HG03342 (cell line): Measurements from ENCODE around the gene TAF4B.
"Not testable (repeated sequence)": the region's sequence is repeated elsewhere in the genome, so short reads cannot be mapped to it uniquely, and the experiment has no call there.

Experiments used
- ATAC-seq: cut with Tn5 transposase; IDR thresholded peaks from one replicate; pipeline ENCODE4 v1.9.1; 2021; ENCODE audit warnings: mild to moderate bottlenecking, moderate library complexity; ENCODE audit not compliant: unreplicated experiment

The TAF4B gene

DNA sequence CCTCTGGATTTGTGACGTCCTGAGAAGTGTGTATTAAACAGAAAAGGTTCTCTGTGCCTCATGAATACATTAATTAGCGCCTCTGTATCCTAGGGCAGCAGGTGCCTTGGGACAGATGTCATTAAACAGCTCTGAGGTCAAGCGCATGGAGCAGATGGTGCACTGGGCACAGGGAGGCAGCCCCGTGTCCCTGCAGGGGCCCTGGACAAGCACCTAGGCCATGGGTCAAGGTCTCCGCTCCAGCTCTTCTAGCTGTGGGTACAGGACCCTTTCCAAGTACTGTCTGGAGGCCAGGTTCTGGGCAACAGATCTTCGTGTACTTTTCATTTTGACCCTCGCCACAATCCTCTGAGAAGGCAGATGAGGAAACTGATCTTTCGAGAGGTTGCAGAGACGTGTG lies 195.7 kb downstream of the TAF4B start:
- no peak for ATAC-seq

DNA sequence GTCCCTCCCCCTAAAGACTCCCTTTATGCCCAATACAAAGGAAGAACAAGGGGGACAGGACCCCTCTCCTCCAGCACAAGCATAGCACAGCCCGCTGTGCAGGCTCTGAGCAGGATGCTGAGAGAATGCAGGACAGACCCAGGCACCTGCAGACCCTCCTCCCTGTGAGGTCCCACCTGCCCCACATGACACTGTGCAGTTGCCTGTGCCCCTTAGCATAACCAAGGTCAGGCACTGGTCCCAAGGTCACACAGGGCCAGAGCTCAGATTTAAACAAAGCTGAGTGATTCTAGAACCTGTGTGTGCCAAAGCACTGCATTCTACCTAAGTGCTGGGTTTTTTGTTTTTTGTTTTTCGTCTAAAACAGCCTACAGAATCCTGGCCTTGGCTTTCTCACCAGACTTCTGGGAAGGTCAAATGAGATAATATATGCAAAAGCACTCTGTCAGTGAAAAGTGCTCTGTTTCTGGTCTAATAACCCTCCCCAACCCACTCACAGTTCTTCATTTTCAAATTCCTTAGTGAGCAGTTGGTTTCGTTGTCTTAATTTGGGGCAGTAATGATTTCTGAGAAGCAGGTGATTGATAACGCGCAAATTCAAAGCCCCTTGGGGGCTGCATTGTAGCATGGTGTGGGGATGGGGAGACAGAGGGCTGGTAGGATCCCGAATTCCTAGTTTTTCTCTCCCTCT lies 196.4 kb downstream of the TAF4B start:
- peak; percentile 67 for ATAC-seq

DNA sequence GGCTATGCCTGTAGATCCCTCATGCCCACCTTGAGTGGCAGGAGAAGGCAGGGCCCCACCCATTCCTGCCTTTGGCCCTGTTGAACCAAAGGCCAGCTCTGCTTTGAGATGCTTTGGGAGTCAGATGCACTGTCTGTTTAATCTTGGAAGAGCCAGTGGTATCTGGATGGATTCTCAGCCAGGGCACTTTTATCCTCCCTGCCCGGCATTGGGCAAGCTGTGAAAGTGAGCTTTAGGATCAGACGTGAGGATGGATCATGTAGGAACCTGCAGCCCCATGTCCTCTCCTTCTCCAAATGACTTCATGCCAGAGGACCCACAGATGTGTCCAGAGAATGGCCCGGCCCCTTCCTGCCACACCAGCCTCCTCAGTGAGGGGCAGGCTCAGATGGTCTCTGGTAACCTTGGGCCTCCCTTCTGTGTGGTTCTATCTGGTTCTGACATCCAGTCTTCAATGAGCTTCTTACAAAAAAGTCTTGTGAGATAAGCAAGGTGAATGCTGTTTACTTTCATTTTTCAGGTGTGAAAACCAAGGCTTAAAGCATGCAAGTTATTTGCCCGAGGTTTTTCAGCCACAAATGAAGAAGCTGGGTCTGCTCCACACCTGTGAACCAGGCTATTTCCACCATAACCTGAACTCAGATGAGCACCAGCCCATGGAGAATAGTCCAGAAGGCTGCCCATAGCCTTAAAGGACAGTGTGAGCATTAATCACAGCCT lies 198.3 kb downstream of the TAF4B start:
- ATAC-seq = peak; percentile 36

DNA sequence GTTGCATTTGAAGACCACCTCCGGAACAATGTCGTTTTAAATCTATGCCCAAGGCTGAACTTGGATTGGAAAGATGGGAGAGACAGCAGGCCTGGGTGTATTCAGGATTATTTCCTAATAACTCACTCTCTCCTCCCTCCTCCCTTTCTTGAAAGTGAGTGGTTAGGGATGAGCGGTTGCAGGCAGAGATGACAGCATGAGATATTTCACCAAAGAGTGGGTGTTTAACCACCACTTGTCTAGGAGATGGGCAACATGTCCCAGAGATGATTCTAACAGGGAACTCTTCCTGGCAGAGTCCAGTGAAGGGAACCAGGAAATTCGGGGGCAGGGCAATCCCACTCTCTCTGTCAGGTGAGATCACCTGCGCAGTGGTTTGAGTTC lies 198.9 kb downstream of the TAF4B start:
- no peak for ATAC-seq

DNA sequence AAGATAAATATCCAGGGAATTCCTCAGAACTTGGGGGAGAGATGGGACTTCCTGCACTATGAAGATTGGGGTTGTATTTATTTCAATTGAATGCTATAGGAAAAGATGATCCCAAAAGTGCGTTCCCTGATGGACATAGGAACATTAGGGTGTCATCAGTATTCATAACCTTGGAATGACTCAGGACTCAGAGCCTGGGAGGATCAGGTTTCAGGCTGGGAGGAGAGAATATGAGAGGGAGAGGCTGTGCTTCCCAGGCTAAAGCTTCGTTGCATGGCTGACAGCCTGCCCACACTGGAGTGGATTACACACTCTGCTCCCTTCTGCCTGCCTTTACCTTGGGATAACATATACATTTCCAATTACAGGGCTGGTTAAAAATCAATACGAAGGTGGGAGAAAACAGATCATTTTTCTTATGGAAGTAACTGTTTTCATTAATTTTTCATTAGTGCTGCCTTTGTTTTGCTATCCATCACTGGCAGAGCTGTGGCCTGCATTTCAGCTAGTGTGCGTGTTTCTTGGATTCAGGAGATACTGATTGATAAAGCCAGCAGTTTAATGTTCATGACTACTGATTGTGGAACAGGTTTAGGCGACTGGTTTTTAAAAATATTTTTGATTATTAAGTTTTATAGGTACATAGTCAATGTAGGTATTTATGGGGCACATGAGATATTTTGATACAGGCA lies 203.4 kb downstream of the TAF4B start:
- ATAC-seq = no peak

DNA sequence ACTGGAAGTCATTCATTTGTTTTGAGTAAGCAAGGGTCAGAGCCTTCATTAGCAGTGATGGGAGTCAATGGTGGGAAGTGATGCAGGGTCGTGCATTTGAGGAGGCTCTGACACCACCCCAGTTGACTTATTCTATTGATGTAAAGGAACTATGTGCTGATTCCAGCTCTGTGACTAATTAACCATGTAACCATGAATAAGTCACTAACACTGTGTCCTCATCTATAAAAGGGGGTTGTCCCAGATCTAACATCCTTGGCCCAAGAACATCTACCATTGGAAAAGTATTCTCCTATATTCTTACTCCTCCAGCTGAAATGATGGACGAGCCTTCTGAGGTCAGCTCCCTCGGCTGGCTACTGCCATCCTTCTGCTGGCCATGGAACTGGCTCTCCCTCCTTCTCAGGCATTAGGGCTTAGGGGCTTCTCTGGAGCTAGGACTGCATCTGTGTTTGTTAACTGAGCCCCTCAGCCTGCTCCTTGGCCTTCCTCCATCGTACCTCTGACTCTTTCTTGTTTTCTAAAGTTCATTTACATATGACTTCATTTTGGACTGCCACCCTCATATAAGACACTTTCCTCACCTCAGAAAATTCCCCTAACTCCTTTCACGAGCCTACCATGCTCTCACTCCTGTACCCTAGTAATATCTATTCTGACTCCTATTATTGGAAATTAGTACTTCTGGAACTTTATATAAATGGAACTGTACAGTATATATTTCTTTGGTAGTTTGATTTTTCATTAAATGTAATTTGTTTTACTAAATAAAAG lies 206.6 kb downstream of the TAF4B start:
- peak; percentile 51 for ATAC-seq

DNA sequence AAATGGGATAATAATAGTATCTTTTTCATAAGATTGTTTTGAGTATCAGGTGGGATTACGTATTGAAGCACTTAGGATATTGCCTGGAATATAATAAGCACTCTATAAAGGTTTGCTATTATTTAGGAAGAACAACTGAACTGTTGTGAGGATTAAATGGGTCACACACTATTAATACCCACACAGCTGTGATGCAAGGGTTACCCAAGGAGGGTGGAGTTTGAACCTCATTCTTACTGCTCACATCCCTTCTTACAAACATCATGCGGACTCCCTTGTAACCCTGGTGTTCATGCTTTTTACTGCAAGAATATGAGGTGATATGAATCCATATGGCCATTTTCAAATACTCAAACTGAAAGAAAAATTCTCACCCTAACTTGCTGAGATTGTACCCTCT lies 208.6 kb downstream of the TAF4B start:
- ATAC-seq = no peak

DNA sequence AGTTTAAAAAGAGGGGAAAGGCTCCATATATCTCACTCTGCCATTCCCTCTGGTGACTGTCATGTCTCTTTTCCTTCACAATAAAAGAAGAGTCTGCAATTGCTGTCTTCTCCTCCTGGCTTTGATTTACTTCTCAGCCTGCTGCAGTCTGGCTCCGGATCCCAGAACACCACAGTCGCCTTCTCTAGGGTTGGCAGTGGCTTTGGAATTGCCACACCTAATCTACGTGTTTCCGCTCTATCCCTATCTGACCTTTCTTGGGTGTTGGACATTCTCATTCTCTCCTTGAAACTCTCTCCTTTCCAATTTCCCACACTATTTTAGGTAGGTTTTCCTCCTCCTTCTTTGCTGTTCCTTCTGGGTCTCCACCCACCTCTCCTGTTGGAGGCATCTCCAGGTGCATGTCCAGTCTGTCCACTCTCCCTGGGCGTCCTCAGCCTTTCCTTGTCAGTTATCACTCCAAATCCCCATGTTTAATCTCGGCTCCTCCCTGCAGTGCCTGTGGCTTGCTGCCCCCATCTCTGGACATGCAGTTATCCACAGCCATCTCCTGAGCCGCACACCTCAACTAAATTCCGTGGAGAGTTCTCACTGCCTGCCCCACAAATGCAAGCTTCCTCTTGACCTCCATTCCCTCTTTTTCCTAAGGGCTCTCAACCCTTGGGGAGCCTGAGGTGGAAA lies 209.3 kb downstream of the TAF4B start:
- no peak for ATAC-seq

DNA sequence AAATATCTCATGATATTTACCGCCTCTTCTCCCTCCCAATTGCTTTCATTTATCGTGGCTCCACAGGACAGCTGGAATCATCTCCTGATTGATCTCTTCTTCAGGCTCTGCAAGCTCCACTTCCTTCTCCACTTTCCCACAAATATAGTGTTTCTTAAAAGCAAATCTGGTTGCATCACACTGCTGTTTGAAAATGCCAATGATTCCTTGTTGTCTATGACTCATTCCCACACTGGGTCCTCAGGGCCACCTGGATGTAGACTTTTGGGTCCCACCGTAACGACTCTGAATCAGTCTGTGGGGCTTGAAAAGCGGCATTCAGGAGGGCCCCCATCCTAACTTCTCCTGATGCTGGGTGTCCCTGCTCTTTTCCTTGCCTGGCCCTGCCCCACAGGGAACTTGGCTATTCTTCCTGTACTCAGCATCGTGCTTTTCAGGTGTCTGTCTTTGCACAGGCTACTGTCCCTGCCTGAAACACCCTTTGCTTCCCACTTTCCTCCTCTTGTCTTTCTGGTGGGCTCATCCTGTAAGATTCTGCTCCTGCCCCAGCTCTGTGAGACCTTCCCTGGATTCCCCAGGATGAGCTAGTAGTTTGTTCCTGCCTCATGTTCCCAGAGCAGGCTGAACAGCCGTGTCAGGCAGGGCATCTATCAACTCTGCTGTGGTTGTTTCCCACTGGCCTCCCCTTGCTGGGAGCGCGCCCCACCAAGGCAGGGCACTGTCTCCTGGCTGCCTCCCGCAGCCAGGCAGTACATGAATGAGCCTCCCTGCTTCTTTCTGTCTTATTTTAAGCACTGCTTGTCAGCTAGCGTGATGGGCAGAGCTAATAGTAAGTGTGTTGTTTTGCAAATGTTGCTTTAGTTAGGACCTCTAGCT lies 210.2 kb downstream of the TAF4B start:
- ATAC-seq = no peak

DNA sequence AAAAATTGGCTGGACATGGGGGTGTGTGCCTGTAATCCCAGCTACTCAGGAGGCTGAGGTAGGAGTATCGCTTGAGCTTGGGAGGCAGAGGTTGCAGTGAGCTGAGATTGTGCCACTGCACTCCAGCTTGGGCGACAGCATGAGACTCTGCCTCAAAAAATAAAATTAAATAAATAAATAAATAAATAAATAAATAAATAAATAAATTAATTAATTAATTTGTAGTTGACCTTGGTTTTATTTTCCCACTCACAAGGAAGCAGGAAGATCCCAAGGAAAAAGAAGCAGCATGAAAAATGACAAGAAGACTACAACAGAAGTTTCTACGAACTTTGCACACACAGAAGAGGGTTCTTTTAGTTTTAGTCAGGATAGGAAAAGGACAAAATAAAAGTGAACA lies 211.4 kb downstream of the TAF4B start:
- not testable (repeated sequence) for ATAC-seq

DNA sequence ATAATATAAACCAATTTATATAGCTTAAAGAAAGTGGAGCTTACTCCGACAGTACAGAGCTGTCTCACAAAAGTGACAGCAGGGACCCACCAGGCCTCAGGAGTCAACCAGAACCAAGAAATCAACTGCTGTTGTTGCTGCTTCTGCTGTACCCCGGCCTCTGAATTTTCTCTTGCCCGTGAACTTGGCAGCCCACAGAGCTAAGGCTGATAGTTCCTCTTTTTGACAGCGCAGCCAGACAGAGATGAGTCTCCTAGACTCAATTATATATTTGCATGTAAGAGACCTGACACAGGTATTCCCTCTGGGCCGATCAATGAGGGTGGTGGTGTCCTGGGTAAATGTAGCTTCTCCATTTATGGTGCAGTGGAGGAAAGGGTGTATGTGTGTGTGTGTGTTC lies 212.7 kb downstream of the TAF4B start:
- peak; percentile 99 for ATAC-seq

DNA sequence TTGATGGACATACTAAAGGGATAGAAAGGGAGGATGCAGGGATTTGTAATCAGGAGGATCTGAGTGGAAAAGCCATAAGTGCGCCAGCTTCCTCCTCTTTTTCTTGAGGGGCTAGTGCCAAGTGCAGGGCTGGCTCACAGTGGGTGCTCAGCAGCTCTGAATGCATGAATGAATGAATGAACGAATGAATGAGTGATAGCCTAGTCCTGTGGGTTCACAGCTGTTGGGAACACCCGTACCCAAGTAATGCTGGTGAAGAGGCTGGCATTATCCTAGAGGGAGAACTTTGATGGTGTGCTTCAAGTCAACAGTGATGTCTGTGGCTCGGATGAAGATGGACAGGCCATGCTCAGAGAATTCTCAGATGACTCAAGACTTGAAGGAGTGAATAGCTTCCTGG lies 213.3 kb downstream of the TAF4B start:
- ATAC-seq = no peak

DNA sequence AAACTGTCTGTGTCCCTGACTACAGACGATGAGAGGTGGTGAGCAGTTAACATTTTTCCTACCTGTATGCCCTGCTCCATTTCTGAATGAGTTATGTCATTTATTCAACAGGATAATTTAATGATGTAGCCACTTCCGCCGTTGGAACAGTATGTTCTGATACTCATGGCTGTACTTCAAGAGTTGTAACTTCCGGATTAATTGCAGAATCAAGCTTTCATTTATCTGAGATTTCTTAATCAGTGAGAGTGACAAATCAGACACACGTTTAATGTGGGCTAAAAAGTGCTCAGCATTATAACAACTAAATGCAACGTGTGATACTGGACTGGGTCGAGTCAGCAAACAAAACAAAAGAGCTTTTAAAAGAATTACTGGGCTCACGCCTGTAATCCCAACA lies 214.4 kb downstream of the TAF4B start:
- no peak for ATAC-seq
